Prostate gland (tissue), 2 donors: ENCODE measurements around the gene ZNF207. TPM values are rescaled to one million over a fixed set of nuclear protein-coding genes. Genes with fewer than 3 reads are reported as not detected.

Experiments used
- DNase-seq: peaks from one replicate; pipeline ENCODE4 v3.0.0-alpha.2; 2019; ENCODE audit warnings: low spot score
- H3K27ac ChIP-seq, 2 donors: fragments of 200-600 bp; sonication (generic); 2 replicates each; pipeline ENCODE4 v1.5.1; 2017 to 2019
- H3K27me3 ChIP-seq: fragments of 200-600 bp; sonication (generic); replicated peaks from 2 replicates; pipeline ENCODE4 v1.5.1; 2019; ENCODE audit not compliant: insufficient read depth
- H3K36me3 ChIP-seq, 2 donors: fragments of 200-600 bp; sonication (generic); 1 replicate in 1 of 2; 2 replicates in 1 of 2; pipeline versions ENCODE4 v1.5.1 to v1.8.1; 2017 to 2019
- H3K4me1 ChIP-seq: fragments of 200-600 bp; sonication (generic); replicated peaks from 2 replicates; pipeline ENCODE4 v1.5.1; 2019
- H3K4me3 ChIP-seq, 2 donors: fragments of 200-600 bp; sonication (generic); 2 replicates each; pipeline ENCODE4 v1.5.1; 2017 to 2019
- H3K9me3 ChIP-seq: fragments of 200-600 bp; sonication (generic); 2 replicates; pipeline ENCODE4 v1.5.1; 2017
- POLR2A ChIP-seq: fragments of 450-650 bp; IDR thresholded peaks from one replicate; pipeline ENCODE4 v1.6.1; 2016; ENCODE audit warnings: antibody characterized with exemption, mild to moderate bottlenecking
- POLR2AphosphoS5 ChIP-seq: sonication (generic); formaldehyde crosslinking; IDR thresholded peaks from one replicate; pipeline ENCODE4 v1.6.1; 2017; ENCODE audit warnings: antibody characterized with exemption
- WGBS: methylation state at CpG from one replicate; pipeline ENCODE4 v1.1.5; 2018; 5-methylcytosine and 5-hydroxymethylcytosine counted together
- intact Hi-C: fragments of 100-400 bp; cut with DNase I; formaldehyde crosslinking; loops from one replicate; pipeline ENCODE4 v1.14.2; 2022
- total RNA-seq, 2 donors: library from RNA; depleted of rRNA; stranded (reverse); fragments of >200 nt; gene quantifications; one replicate each; pipeline ENCODE4 v1.1.0, GENCODE V29; 2016
- TF ChIP-seq, protein P1 (sequence below), 4 experiments: fragments of 200-600 bp in 2 of 4; fragments of 450-650 bp in 2 of 4; sonication (generic) in 2 of 4; IDR thresholded peaks; 1 replicate in 3 of 4; 2 replicates in 1 of 4; pipeline ENCODE4 v1.5.1; 2016 to 2019; ENCODE audit warnings: antibody characterized with exemption in 4 of 4, mild to moderate bottlenecking in 2 of 4, moderate library complexity in 2 of 4

The ZNF207 gene
- total RNA-seq: 100 to 1,000 TPM in 1 of 2 donors, 10 to 100 TPM in 1; 91.3 to 168 TPM

DNA sequence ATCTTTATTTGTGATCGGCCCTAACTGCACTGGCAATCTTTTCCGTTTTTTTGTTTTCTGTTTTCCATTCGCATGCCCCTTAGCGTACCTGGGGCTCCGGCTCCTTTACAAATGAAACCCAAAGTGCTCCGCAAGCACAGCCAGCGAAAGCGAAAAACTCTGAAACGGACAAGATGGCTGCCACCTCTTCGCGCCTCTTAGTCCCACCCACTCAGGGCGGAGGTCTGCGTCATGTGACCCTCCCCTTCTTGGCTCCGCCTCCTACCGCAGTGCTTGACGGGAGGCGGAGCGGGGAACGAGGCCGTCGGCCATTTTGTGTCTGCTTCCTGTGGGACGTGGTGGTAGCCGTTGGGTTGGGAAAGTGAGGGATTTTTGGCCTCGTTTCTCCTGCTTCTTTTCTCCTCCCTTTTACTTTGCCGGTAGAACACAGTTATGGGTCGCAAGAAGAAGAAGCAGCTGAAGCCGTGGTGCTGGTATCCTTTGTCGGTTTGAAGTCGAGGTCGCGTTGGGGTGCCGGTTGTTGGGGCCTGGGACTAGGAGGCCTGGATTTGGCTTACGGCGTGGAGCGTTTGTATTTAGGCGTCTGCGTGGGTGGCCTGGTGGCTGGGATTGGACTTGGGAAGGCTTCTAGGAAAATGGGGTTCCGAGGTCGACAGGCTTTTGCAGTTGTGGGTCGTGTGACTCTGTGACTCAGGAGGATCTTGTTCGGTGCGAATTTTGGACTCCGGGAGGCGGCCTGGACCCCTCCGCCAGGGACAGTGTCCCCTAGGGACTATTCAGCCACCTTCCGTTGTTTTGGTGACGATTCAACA lies at the start of gene ZNF207:
ZNF207 (plus strand) TSS at position 304 of the 812 bp plus-strand sequence; CDS start at position 433, 129 bp downstream.
- Histone ChIP-seq H3K4me1 (peaks cover 7% of the 10 kb centered on the region), H3K36me3 (no peaks in the 10 kb centered on the region)
- WGBS: under 1% methylated on average over 47 of the region's 47 CpGs

DNA sequence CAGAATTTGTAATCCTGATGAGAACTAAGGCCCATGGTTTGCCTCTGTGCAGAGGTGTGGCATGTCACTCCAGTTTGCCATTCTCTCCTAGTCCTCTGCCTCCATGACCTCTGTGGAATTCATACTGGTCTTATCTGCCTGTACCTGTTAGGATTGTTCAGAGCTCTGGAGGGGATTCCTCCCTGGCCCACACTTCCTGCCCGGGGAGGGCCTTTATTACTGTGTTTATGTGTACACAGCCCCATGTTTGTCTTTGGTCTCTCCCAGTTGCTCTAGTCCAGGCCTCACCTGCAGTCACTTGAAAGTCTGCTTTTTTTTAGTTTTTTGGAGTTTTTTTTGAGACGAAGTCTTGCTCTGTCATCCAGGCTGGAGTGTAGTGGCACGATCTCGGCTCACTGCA lies 47.9 kb upstream of the ZNF207 start:
- no peaks in the 10 kb centered on the region for H3K27me3 ChIP-seq
- DNase-seq: no peak
- H3K27ac ChIP-seq: no peak overlapping the region
- H3K4me1 ChIP-seq: peaks cover 6% of the 10 kb centered on the region
- intact Hi-C loops: no loop called here
- no peaks in the 10 kb centered on the region for H3K9me3 ChIP-seq
- no peak overlapping the region for H3K4me3 ChIP-seq
- TF ChIP-seq, protein P1, sequence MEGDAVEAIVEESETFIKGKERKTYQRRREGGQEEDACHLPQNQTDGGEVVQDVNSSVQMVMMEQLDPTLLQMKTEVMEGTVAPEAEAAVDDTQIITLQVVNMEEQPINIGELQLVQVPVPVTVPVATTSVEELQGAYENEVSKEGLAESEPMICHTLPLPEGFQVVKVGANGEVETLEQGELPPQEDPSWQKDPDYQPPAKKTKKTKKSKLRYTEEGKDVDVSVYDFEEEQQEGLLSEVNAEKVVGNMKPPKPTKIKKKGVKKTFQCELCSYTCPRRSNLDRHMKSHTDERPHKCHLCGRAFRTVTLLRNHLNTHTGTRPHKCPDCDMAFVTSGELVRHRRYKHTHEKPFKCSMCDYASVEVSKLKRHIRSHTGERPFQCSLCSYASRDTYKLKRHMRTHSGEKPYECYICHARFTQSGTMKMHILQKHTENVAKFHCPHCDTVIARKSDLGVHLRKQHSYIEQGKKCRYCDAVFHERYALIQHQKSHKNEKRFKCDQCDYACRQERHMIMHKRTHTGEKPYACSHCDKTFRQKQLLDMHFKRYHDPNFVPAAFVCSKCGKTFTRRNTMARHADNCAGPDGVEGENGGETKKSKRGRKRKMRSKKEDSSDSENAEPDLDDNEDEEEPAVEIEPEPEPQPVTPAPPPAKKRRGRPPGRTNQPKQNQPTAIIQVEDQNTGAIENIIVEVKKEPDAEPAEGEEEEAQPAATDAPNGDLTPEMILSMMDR (IDR thresholded peaks at IDR 0.05): no peak
- TF ChIP-seq POLR2AphosphoS5 (no peak), POLR2A (no peak)
- WGBS: 80% methylated on average over 4 of the region's 4 CpGs
- no peaks in the 10 kb centered on the region for H3K36me3 ChIP-seq

More for the DNA sequence above, at the start of gene ZNF207:
- DNase-seq: peak; percentile 95
- H3K9me3 ChIP-seq: no peaks in the 10 kb centered on the region
- peak within 1 kb of the TSS; percentile 55 to 95 for H3K4me3 ChIP-seq
- TF ChIP-seq, protein P1 (IDR thresholded peaks at IDR 0.05): peak in 1 of 4 experiments; percentile 14
- TF ChIP-seq POLR2A (peak; percentile 93), POLR2AphosphoS5 (peak; percentile 99)
- H3K27me3 ChIP-seq: no peaks in the 10 kb centered on the region
- intact Hi-C loops: no loop called here
- peak within 1 kb of the TSS; percentile 89 to 99 for H3K27ac ChIP-seq

DNA sequence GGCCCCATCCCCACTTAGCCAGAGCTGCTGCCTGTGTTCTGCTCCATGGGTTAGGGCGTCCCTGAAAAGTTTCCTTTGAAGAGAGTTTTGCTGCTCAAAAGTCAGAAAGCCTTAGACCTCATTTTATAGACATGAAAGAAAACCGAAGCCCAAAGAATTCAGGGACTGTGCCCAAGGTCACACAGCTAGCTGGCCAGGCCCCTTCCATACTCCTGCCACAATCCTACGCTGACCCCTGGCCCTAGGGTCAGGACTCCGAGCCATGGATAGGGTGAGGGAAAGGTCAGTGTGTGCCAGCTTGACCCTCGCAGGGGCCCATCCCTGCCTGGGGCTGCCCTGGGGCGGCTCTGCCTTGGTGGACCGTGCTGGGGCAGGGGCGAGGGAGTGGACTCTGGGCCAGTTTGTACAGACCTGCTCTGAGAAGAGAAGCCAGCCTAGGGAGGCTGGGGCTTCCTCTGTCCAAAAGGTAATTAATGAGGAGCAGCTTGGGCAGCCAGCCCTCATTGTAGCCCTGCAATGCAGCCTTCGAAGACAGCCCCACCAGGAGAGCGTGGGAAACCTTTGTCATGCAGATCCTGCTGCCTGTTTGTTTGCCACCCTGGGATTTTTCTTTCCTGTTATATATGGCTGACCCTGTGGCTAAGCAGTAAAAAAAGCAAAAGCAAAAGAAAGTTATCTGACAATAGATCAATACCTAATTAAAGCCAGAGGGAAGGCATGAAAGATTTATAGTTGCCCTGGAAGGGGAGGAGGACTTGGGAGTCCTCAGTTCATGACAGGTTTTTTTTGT lies 46.9 kb upstream of the ZNF207 start:
- no peak for DNase-seq
- H3K27me3 ChIP-seq: no peaks in the 10 kb centered on the region
- 77% methylated on average over 10 of the region's 10 CpGs for WGBS
- no peaks in the 10 kb centered on the region for H3K9me3 ChIP-seq
- H3K27ac ChIP-seq: no peak overlapping the region
- H3K4me3 ChIP-seq: no peak overlapping the region
- H3K4me1 ChIP-seq: peaks cover 6% of the 10 kb centered on the region
- no peak for TF ChIP-seq POLR2A
- no peak for TF ChIP-seq POLR2AphosphoS5
- TF ChIP-seq, protein P1 (IDR thresholded peaks at IDR 0.05): no peak
- no peaks in the 10 kb centered on the region for H3K36me3 ChIP-seq
- intact Hi-C loops: no loop called here

DNA sequence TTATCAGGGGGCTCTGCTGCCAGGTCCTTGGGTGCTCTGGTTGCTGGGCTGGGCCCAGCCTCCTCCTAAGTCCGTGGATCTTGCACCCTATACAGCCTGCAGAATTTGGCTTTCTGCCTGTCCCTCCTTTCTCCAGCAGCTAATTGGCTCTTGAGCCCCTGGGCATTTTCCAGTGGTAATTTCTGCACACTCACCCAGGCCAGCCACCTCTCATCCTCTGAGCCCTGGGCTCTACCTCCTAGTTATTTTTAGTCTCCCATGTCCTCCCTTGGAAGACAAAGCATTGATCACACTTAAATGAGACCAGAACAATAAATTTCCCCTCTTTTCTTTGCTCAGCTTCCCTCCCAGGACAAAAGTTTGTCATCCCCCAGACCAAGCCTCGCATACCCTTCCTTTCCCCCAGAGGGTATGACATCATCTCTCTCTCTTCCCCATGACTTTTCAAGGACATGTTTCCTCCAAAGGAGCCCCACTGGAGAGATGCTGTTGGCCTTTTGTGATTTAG lies 46.1 kb upstream of the ZNF207 start:
- Histone ChIP-seq H3K36me3 (no peaks in the 10 kb centered on the region), H3K4me3 (no peak overlapping the region), H3K27me3 (no peaks in the 10 kb centered on the region), H3K27ac (no peak overlapping the region), H3K9me3 (no peaks in the 10 kb centered on the region), H3K4me1 (peaks cover 6% of the 10 kb centered on the region)
- DNase-seq: no peak
- 54% methylated on average over 2 of the region's 2 CpGs for WGBS
- TF ChIP-seq POLR2AphosphoS5: no peak
- intact Hi-C loops: no loop called here

DNA sequence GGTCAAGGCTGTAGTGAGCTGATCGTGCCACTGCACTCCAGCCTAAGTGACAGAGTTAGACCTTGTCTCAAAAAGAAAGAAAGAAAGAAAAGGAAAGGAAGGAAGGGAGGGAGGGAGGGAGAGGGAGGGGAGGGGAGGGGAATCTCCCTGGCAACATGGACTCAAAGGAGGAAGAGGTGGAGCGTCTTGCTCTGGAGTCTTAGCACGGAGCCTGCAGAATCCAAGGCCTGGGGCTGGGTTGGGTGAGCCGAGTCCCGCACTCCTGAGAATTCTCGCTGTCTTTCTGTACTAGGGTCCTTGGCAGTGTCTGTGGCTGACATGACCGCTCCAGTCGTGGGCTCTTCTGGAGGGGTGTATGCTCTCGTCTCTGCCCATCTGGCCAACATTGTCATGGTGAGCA lies 44.9 kb upstream of the ZNF207 start:
- 86% methylated on average over 9 of the region's 9 CpGs for WGBS
- Histone ChIP-seq H3K4me3 (no peak overlapping the region), H3K27me3 (no peaks in the 10 kb centered on the region), H3K27ac (no peak overlapping the region), H3K4me1 (no peaks in the 10 kb centered on the region), H3K9me3 (no peaks in the 10 kb centered on the region), H3K36me3 (no peaks in the 10 kb centered on the region)
- no peak for DNase-seq
- TF ChIP-seq POLR2AphosphoS5: no peak
- TF ChIP-seq, protein P1 (IDR thresholded peaks at IDR 0.05): no peak
- TF ChIP-seq POLR2A: no peak
- intact Hi-C loops: no loop called here
